Activated CD8-positive, alpha-beta memory T cell treated with anti-CD3 and anti-CD28 coated beads, Interleukin-2, amount 50 U/mL, for 24 hours (primary cell): ENCODE results near the gene DPP6.

ENCODE experiments used
- DNase-seq: peaks from one replicate; pipeline ENCODE4 v3.0.0-alpha.2; 2020; ENCODE audit errors: extremely low read depth

The DPP6 gene

GRCh38 chr7:154699417-154699816, 647.2 kb downstream of the DPP6 start:
- no peak for DNase-seq

DNA sequence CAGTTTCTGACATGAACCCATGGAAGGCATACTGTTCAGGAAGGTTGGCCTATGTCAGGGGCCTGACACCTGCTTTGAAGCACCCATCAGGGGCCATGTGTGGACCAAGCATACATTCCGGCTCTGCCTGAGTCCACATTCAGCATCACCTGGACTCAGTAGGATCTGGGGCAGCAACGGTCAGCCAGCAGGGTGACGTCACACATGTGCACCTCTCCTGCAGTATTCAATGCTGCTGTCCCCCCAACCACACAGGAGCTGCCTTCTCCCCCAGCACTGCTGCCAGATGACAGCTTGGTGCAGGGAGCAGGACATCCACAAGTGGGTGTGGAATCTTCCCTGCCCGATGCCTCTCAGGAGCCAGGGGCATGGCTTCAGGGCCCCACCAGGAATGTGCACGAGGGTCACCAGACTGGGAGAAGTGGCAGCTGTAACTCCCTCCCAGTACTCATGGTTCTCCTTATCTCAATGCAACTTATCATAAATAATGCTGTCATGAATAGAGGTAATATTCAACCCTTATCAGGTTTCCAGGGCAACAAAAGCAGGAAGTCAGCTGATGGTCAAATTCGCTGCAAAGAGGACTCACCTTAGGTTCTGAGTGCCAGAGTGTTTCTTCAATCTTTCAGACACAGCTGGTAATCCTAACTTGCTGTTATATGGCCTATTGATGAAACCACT, 657.8 kb downstream of the DPP6 start:
- DNase-seq: no peak

GRCh38 chr7:154720016-154720415, 667.8 kb downstream of the DPP6 start:
- no peak for DNase-seq

DNA sequence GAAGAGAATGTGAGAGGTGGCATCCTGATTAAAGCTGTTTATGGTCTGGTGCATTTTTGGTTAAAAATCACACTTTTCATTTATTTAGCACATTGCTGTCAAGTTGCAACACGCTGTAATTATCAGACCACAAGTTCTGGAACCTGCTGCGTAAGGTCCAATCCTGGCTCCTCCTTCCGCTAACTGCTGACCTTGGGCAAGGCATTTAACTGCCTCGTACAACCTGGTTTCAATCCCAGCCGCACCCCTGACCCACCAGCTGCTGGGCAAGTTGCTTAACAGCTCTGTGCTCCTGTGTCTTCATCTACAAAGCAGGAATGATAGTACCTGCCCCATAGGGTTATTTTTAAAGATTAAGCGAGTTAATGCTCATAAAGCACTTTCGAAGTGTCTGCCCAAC, 668.9 kb downstream of the DPP6 start:
- DNase-seq: no peak

GRCh38 chr7:154726368-154726767, 674.2 kb downstream of the DPP6 start:
- DNase-seq: no peak

- DNase-seq: no peak
These were observed 676.9 kb downstream of the DPP6 start for GRCh38 chr7:154729056-154729455.

DNA sequence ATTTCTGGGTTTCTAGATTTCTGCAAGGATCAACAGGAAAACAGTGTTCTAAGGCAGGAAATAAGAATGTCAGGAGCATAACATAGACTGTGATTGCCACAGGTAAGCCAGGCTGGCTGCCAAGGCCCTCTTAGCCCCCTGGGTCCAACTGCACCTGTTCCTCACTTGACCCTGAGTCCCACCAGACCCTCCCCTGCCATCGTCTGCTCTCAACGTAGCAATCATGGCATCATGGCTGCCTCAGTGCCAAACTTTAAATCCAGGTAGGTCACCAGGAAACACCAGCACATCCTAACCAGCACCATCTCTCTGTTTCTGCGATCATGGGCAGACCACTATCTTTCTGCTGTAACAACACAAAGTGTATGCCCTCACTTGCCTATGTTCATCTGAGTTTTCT, 683.6 kb downstream of the DPP6 start:
- no peak for DNase-seq

- no peak for DNase-seq
These were observed 684.2 kb downstream of the DPP6 start for GRCh38 chr7:154736389-154736788.

DNA sequence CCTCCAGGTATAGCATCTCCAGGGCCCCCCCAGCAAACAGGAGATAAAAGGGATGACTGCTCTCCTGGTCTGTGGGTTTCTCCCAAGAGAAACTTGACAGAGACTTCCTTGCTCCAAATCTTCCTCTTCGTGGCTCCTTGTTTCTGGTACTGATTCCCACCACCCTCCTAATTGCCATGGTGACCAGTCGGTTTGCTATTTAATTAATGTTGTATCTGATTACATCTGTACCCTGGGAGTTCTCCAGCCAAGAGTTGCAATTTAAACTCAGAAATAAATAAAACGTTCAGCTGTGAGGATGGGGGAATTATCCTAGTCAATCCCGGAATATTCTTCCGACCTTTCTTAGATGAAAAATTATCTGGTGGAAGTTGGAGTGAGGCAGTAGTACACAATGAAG, 686.0 kb downstream of the DPP6 start:
- no peak for DNase-seq

GRCh38 chr7:154741131-154741530, 688.9 kb downstream of the DPP6 start:
- no peak for DNase-seq

- DNase-seq: no peak
These were observed 691.0 kb downstream of the DPP6 start for GRCh38 chr7:154743206-154743605.

- DNase-seq: no peak
These were observed 692.2 kb downstream of the DPP6 start for GRCh38 chr7:154744256-154744860.

- DNase-seq: no peak
These were observed 692.7 kb downstream of the DPP6 start for GRCh38 chr7:154744861-154745258.

- no peak for DNase-seq
These were observed 694.6 kb downstream of the DPP6 start for GRCh38 chr7:154746571-154747360.

DNA sequence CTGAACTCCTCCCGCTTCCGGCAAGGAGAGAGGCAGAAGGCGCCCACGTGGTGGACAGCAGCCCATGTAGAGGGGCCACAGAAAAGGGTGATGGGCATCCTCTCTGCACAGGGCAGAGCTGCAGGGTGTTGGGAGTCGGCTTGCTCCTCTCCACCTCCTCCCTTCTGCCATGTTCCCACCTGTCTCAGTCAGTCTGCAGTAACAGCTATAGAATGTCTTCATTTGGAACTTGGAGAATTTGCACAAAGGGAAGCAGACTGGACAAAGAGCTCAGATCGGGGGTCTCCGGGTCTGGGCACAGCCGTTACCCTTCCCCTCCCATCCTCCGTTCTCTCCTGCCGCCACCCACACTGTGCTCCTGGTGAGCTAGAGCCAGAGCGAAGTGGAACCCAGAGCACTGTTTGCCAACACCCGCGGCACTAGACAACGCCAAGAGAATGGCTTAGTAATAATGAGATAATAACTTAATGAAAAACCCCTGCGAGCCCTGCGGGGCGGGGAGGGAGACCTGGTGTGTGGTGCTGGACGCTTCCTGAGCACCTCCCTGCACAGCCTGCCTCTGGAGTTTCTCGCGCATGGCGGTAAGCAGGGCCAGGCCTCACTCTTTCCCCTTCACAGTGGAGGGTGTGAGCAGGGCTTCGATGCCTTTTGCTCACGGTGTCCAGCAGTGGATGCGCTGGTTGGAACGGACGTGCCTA, 696.0 kb downstream of the DPP6 start:
- DNase-seq: no peak

DNA sequence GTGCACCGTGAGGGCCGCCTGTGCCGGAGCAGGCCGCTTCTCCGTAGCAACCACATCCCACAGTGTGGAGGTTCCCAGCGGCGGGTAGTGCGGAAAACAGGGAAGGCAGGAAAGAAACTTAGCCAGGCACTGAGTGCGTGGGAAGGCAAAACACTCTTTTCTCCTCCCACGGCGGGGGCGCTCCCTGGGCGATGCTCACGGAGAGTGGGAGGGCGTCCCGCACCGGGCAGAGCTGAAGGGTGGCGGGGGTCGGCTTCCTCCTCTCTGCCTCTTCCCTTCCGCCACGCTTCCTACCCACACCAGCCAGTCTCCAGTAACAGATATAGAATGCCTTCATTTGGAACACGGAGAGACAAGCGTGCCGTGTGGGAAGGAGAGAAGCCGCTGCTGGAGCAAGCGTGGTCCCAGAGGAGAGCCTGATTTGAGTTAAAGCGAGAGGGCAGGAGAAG, 698.2 kb downstream of the DPP6 start:
- DNase-seq: no peak

- DNase-seq: no peak
These were observed 701.0 kb downstream of the DPP6 start for GRCh38 chr7:154753226-154753625.

DNA sequence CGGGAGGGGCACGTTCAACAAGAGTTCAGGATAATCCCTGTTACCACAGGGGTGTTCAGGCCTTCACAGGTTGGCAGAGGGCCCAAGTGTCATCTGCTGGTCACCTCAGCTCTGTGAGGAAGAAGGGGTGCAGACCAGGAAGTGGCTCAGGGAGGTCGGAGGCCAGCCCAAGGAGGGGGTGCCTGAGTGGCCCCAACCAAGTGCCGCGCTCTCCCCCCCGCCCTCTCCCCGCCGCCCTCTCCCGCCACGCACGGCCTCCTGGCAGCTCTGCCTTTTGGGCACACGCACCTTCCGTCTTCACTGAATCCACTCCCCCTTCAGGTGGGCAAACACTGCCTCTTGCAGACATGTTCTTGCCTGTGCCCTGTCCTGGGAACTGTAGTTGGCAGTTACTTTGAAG, 705.6 kb downstream of the DPP6 start:
- DNase-seq: no peak

- DNase-seq: no peak
These were observed 707.8 kb downstream of the DPP6 start for GRCh38 chr7:154759989-154760388.

DNA sequence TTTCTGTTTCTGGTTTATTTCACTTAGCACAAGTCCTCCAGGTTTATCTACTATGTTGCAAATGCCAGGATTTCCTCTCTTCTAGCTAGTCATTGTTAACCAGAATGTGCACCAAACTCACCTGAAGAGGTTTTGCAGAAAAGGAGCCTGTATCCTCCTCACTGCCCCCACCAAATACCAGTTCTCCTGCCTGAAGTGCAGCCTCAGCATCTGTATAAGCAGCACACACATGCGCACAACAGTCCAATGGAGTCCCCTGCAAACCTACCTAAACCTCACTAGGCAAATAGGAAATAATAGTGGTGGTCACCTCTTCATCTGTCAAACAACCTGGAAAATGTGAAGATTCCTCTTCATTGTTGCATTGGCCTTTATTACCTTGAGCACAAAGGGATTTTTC, 712.9 kb downstream of the DPP6 start:
- no peak for DNase-seq

DNA sequence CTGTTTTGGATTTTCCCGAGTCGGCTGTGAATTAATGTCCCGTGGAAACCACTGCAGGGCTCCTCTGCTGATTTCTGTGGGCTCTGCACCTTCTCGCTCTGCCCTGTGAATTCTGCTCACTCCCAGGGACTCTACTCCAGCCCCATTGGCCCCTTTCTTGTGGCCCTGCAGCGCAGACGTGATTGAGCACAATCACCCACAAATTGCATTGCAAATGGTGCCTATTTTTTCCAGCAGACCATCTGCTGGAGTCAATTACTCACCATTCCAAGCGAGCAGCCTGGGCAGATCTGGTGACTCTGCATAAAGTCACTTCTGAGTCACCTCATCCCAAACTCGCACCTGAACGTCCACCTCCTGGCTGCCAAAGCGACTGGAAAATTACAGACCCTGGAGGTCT, 714.9 kb downstream of the DPP6 start:
- no peak for DNase-seq

GRCh38 chr7:154767821-154768415, 715.7 kb downstream of the DPP6 start:
- no peak for DNase-seq
